HepG2 (cell line): ENCODE results near the gene ORC3. TPM values are rescaled to one million over a fixed set of nuclear protein-coding genes. Genes with fewer than 3 reads are reported as not detected.
A peak's percentile ranks its signal among the peaks of the same experiment; 100 is the strongest.

Experiments used
- ATM ChIP-seq: fragments of 450-650 bp; IDR thresholded peaks from 2 replicates; pipeline ENCODE4 v1.7.1; 2017; ENCODE audit warnings: mild to moderate bottlenecking, borderline replicate concordance
- IRX3 ChIP-seq: sonication (generic); formaldehyde crosslinking; IDR thresholded peaks from 2 replicates; pipeline ENCODE4 v1.8.1; 2023; ENCODE audit warnings: mild to moderate bottlenecking, low read depth, missing genetic modification reagents, borderline replicate concordance
- JDP2 ChIP-seq: sonication (generic); formaldehyde crosslinking; IDR thresholded peaks from 2 replicates; pipeline ENCODE4 v1.8.1; 2022; ENCODE audit warnings: missing genetic modification reagents, borderline replicate concordance
- KDM1A ChIP-seq: IDR thresholded peaks from 2 replicates; pipeline ENCODE4 v1.6.1; 2016; ENCODE audit warnings: missing compliant biosample characterization
- KDM3A ChIP-seq: IDR thresholded peaks from 2 replicates; pipeline ENCODE4 v1.6.1; 2018; ENCODE audit warnings: low read depth, missing compliant biosample characterization
- KDM5A ChIP-seq: fragments of 200-600 bp; sonication (generic); IDR thresholded peaks from 2 replicates; pipeline ENCODE4 v1.7.0; 2018; ENCODE audit warnings: antibody characterized with exemption, mild to moderate bottlenecking, low read length, borderline replicate concordance
- KLF6 ChIP-seq: IDR thresholded peaks from 2 replicates; pipeline ENCODE4 v1.8.0; 2016; ENCODE audit warnings: missing biosample characterization, missing genetic modification reagents
- NFE2L2 ChIP-seq: fragments of 150-350 bp; IDR thresholded peaks from 2 replicates; pipeline ENCODE4 v1.6.1; 2014; ENCODE audit warnings: low read length
- ONECUT2 ChIP-seq: sonication (generic); formaldehyde crosslinking; IDR thresholded peaks from 2 replicates; pipeline ENCODE4 v1.4.0; 2020; ENCODE audit warnings: missing genetic modification reagents
- PPARG ChIP-seq: conservative IDR thresholded peaks from 2 replicates; pipeline ENCODE4 v1.6.1; 2016; ENCODE audit warnings: missing biosample characterization, missing genetic modification reagents
- SALL2 ChIP-seq: sonication (generic); formaldehyde crosslinking; IDR thresholded peaks from 2 replicates; pipeline ENCODE4 v1.8.1; 2023; ENCODE audit warnings: mild to moderate bottlenecking, missing genetic modification reagents, inconsistent platforms
- SYNCRIP ChIP-seq: fragments of 200-400 bp; formaldehyde crosslinking; IDR thresholded peaks from 2 replicates; pipeline ENCODE4 v1.6.1; 2018; ENCODE audit warnings: mild to moderate bottlenecking, low read depth, low read length; ENCODE audit not compliant: insufficient read depth
- TOE1 ChIP-seq: sonication (generic); formaldehyde crosslinking; IDR thresholded peaks from 2 replicates; pipeline ENCODE4 v1.4.0; 2020; ENCODE audit warnings: mild to moderate bottlenecking, missing genetic modification reagents
- TP53 ChIP-seq: sonication (generic); formaldehyde crosslinking; conservative IDR thresholded peaks from 2 replicates; pipeline ENCODE4 v1.4.0; 2020; ENCODE audit warnings: missing genetic modification reagents
- TRIM24 ChIP-seq: sonication (generic); formaldehyde crosslinking; IDR thresholded peaks from 2 replicates; pipeline ENCODE4 v1.8.0; 2022; ENCODE audit warnings: mild to moderate bottlenecking, missing genetic modification reagents
- WIZ ChIP-seq: sonication (generic); formaldehyde crosslinking; IDR thresholded peaks from 2 replicates; pipeline ENCODE4 v1.5.1; 2020; ENCODE audit warnings: mild to moderate bottlenecking, missing genetic modification reagents
- ZBTB42 ChIP-seq: sonication (generic); formaldehyde crosslinking; IDR thresholded peaks from 2 replicates; pipeline ENCODE4 v1.5.0; 2020; ENCODE audit warnings: mild to moderate bottlenecking, missing genetic modification reagents
- ZFP82 ChIP-seq: sonication (generic); formaldehyde crosslinking; IDR thresholded peaks from 2 replicates; pipeline ENCODE4 v1.5.1; 2020; ENCODE audit warnings: mild to moderate bottlenecking, missing genetic modification reagents, borderline replicate concordance
- ZNF136 ChIP-seq: sonication (generic); formaldehyde crosslinking; IDR thresholded peaks from 2 replicates; pipeline ENCODE4 v1.8.1; 2022; ENCODE audit warnings: low read depth, mild to moderate bottlenecking, moderate library complexity, missing genetic modification reagents
- ZNF24 ChIP-seq: fragments of 450-650 bp; IDR thresholded peaks from 2 replicates; pipeline ENCODE4 v1.6.1; 2017; ENCODE audit warnings: antibody characterized with exemption, mild to moderate bottlenecking
- ZNF274 ChIP-seq: sonication (generic); formaldehyde crosslinking; IDR thresholded peaks from 2 replicates; pipeline ENCODE4 v1.5.1; 2020; ENCODE audit warnings: mild to moderate bottlenecking, missing genetic modification reagents
- ZNF280B ChIP-seq: sonication (generic); formaldehyde crosslinking; IDR thresholded peaks from 2 replicates; pipeline ENCODE4 v1.5.0; 2020; ENCODE audit warnings: missing genetic modification reagents, mild to moderate bottlenecking, borderline replicate concordance
- ZNF282 ChIP-seq: fragments of 450-650 bp; IDR thresholded peaks from 2 replicates; pipeline ENCODE4 v1.6.1; 2018; ENCODE audit not compliant: partially characterized antibody
- ZNF557 ChIP-seq: sonication (generic); formaldehyde crosslinking; IDR thresholded peaks from 2 replicates; pipeline ENCODE4 v1.4.0; 2020; ENCODE audit warnings: missing genetic modification reagents
- ZNF580 ChIP-seq: IDR thresholded peaks from 2 replicates; pipeline ENCODE4 v1.6.1; 2016; ENCODE audit warnings: low read depth, borderline replicate concordance
- ZNF629 ChIP-seq: sonication (generic); formaldehyde crosslinking; conservative IDR thresholded peaks from 2 replicates; pipeline ENCODE4 v1.5.0; 2020; ENCODE audit warnings: missing genetic modification reagents
- ZNF724P ChIP-seq: sonication (generic); formaldehyde crosslinking; IDR thresholded peaks from 2 replicates; pipeline ENCODE4 v1.8.0; 2022; ENCODE audit warnings: missing genetic modification reagents, borderline replicate concordance
- polyA plus RNA-seq, 8 experiments: library from polyadenylated mRNA; depleted of rRNA in 3 of 8; stranded (reverse) in 7 of 8; unstranded in 1 of 8; fragments of >200 nt; fragmentation: Illumina TruSeq in 4 of 8; extraction: Trizol in 4 of 8; gene quantifications; 2 replicates each; pipeline versions ENCODE4 v1.2.1 to v1.2.3, GENCODE V29; 2011 to 2016; ENCODE audit warnings: low read depth in 4 of 8, missing spikeins in 1 of 8, mixed read lengths in 1 of 8; ENCODE audit not compliant: insufficient read depth in 1 of 8
- total RNA-seq, 5 experiments: library from RNA; depleted of rRNA; stranded (reverse); fragments of >200 nt; fragmentation: Illumina TruSeq; extraction: Trizol; gene quantifications; 2 replicates each; pipeline ENCODE4 v1.2.3, GENCODE V29; 2016; ENCODE audit warnings: low read depth in 1 of 5
- TF ChIP-seq, protein P1 (sequence below): sonication (generic); formaldehyde crosslinking; IDR thresholded peaks from 2 replicates; pipeline ENCODE4 v1.4.0; 2020; ENCODE audit warnings: missing genetic modification reagents
- TF ChIP-seq, protein P2 (sequence below): IDR thresholded peaks from 2 replicates; pipeline ENCODE4 v1.6.1; 2016; ENCODE audit warnings: missing genetic modification reagents, missing compliant biosample characterization

The ORC3 gene
- total and polyA plus RNA-seq, 2 of the 13 experiments (the other 11 are each of a cell fraction or from before 2014, with no cell fraction given): 21.8 to 43.5 TPM

DNA sequence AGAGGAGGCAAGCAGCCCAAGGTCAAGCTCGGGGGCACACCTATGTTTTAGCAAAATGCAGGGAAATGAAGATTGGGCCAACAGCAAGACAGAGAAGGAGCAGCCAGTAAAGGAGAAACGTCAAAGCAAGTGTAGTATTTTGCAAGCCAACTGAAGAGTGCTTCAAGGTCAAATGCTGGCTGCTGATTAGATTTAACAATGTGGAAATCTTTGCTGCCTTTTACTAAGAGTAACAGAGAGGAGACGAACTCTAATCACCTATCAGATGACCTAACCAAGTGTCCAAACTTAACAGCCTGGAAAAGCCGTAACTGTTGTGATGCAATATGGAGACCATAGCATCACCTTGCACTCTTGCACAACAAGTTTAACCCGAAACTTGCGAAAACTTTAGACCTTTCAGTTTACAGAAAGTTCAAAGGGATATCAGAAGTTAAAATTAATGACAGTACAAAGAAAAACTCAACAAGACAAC lies 81.7 kb downstream of the ORC3 start (continued):
- TF ChIP-seq, protein P1, sequence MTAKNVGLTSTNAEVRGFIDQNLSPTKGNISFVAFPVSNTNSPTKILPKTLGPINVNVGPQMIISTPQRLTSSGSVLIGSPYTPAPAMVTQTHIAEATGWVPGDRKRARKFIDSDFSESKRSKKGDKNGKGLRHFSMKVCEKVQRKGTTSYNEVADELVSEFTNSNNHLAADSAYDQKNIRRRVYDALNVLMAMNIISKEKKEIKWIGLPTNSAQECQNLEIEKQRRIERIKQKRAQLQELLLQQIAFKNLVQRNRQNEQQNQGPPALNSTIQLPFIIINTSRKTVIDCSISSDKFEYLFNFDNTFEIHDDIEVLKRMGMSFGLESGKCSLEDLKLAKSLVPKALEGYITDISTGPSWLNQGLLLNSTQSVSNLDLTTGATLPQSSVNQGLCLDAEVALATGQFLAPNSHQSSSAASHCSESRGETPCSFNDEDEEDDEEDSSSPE (CRISPR knock-in tag): no peak
- TF ChIP-seq KDM5A (no peak), ZNF136 (CRISPR knock-in tag) (no peak), KDM3A (CRISPR knock-in tag) (peak; percentile 87; the same call in 1 of the 2 replicates), ZFP82 (CRISPR knock-in tag) (no peak), ONECUT2 (CRISPR knock-in tag) (0 out of 2 replicates have a peak, but pooled peaks have one; percentile 13), SALL2 (CRISPR knock-in tag) (peak; percentile 88), TOE1 (CRISPR knock-in tag) (peak; percentile 91), ZNF629 (0 out of 2 replicates have a peak, but pooled peaks have one; percentile 52), ZNF724P (CRISPR knock-in tag) (no peak), ZNF24 (0 out of 2 replicates have a peak, but pooled peaks have one; percentile 60), KLF6 (peak; percentile 91), NFE2L2 (no peak), JDP2 (CRISPR knock-in tag) (peak; percentile 78; the same call in 1 of the 2 replicates), IRX3 (CRISPR knock-in tag) (0 out of 2 replicates have a peak, but pooled peaks have one; percentile 79), WIZ (CRISPR knock-in tag) (0 out of 2 replicates have a peak, but pooled peaks have one; percentile 45), ZBTB42 (no peak), ATM (no peak), ZNF280B (CRISPR knock-in tag) (no peak), ZNF557 (CRISPR knock-in tag) (peak; percentile 80; the same call in 1 of the 2 replicates), TP53 (CRISPR knock-in tag) (no peak; the same call in 1 of the 2 replicates), TRIM24 (CRISPR knock-in tag) (peak; percentile 96), ZNF274 (CRISPR knock-in tag) (no peak), SYNCRIP (no peak), KDM1A (CRISPR knock-in tag) (peak; percentile 94; the same call in 1 of the 2 replicates), ZNF282 (no peak), ZNF580 (CRISPR knock-in tag) (peak; percentile 82; the same call in 1 of the 2 replicates), PPARG (CRISPR knock-in tag) (peak; percentile 86)
- TF ChIP-seq, protein P2, sequence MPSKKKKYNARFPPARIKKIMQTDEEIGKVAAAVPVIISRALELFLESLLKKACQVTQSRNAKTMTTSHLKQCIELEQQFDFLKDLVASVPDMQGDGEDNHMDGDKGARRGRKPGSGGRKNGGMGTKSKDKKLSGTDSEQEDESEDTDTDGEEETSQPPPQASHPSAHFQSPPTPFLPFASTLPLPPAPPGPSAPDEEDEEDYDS: peak; percentile 64; the same call in 1 of the 2 replicates
